COR-L47 (cell line): ENCODE data around the gene URB1.
"Not testable (repeated sequence)": the region's sequence is repeated elsewhere in the genome, so short reads cannot be mapped to it uniquely, and the experiment has no call there.

Source experiments
- DNase-seq: peaks from one replicate; lab custom pipeline; 2025; lab: John Stamatoyannopoulos, UW

URB1 gene

DNA sequence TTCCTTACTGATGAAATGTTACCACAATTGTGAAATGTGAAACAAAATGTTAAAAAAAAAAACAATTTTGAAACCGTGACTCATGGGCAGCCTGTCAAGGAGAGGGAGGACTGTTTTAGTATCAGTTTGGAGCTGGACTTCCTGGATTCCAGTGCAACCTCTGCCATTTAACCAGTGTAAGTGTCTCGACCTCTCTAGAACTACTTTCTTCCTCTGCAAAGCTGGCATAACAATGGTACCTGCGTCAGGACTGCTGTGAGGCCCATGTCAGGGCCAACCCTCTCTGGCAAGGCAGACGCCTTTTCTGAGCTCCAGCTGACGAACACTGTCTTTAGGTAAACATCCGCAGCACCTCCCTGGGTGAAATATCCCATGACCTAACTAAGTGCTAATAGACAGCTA, 20.9 kb downstream of the URB1 start:
- no peak for DNase-seq

- no peak for DNase-seq
These were observed 21.6 kb downstream of the URB1 start for GRCh38 chr21:32370998-32371766.

- DNase-seq = not testable (repeated sequence)
These were observed 23.9 kb downstream of the URB1 start for GRCh38 chr21:32368961-32369360.

DNA sequence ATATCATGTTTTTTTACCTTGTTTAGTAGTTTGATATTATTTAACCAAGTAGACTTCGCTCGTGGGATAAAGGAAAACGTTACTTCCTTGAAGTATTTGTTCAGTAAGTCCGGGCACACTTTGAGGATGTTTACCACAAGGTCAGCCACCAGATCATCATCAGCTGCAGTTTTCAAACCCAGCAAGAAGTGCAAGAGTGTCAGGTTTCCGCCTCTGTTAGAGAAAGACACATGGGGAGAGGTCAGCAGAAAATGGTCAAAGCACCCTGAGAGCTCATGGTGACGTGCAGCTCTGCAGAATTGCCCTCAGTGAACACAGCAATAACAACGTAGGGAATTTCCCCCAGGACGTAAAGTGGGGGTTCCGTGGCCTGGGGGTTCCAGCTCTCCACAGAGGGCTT, 24.4 kb downstream of the URB1 start:
- no peak for DNase-seq

GRCh38 chr21:32367158-32367557, 25.7 kb downstream of the URB1 start:
- DNase-seq = no peak

DNA sequence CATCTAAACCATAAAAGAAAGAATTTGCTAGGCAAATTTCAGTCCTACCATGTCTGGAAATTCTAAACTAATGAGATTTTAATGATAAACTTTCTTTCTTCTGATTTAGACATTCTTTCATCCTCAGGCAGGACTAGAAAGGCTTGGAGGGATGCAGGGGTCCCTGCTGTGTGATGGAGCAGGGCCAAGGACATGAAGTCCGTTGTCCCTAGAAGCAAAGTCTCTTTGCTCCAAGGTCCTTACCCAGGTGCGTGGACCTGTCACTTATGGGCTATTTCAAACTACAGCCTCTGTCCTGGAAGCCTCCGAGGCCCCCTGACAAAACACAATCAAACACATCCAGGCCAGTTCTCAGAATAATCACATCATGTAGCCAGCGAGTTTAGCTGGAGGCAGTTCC, 26.6 kb downstream of the URB1 start:
- DNase-seq = no peak

GRCh38 chr21:32364796-32365195, 28.0 kb downstream of the URB1 start:
- DNase-seq = no peak

DNA sequence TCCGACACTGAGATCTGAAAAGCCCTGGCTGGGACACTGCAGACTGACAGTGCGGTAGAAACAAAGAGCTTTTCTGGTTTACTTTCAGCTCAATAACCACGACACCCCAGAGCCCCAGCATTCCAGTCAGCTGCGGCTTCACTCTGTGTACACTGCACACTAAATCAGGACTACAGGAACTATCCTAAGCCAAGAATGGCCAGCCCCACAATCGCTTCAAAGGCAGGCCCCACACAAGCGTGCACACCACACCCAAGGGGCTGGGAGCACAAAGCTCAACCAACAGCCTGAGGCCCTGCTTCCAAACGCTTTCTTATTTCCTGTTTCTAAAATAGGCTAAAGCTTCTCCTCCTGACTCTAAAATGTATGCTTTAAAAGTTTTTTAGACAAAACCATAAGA, 28.4 kb downstream of the URB1 start:
- no peak for DNase-seq

GRCh38 chr21:32360401-32360975, 32.3 kb downstream of the URB1 start:
- DNase-seq = peak; percentile 8

DNA sequence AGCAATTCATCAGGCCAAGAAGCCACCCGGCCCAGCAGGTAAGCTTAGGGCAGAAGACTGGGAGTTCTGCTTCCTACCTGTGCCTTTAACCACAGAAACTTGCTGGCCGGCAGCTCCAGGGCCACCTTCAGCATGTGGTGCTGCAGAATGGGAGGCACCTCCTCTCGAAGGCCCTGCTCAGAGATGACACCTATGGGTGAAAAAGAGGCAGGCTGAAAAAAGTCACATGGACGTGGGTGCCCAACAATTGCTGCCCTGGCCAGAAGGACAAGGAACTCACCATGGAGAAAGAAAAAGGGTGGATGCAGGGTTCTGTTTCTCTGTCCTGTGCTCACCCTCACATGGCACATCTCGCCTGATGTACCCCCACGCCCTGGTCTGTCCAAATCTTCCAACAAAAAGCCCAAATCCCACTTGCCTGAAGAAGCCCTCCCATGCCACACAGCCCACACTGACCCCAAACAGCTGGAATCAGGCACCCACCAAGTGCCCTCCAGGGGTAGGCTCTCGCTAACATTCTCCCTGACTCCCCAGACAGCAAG, 33.0 kb downstream of the URB1 start:
- DNase-seq = no peak

GRCh38 chr21:32356874-32357395, 35.9 kb downstream of the URB1 start:
- no peak for DNase-seq

GRCh38 chr21:32353002-32353711, 39.7 kb downstream of the URB1 start:
- DNase-seq = no peak

- DNase-seq = no peak
These were observed 40.3 kb downstream of the URB1 start for GRCh38 chr21:32352526-32352925.

- DNase-seq = no peak
These were observed 41.4 kb downstream of the URB1 start for GRCh38 chr21:32351428-32351827.

- DNase-seq = no peak
These were observed 41.8 kb downstream of the URB1 start for GRCh38 chr21:32350981-32351380.

GRCh38 chr21:32350211-32350980, 42.4 kb downstream of the URB1 start:
- no peak for DNase-seq

- DNase-seq = peak; percentile 36
These were observed 43.4 kb downstream of the URB1 start for GRCh38 chr21:32349333-32349944.

DNA sequence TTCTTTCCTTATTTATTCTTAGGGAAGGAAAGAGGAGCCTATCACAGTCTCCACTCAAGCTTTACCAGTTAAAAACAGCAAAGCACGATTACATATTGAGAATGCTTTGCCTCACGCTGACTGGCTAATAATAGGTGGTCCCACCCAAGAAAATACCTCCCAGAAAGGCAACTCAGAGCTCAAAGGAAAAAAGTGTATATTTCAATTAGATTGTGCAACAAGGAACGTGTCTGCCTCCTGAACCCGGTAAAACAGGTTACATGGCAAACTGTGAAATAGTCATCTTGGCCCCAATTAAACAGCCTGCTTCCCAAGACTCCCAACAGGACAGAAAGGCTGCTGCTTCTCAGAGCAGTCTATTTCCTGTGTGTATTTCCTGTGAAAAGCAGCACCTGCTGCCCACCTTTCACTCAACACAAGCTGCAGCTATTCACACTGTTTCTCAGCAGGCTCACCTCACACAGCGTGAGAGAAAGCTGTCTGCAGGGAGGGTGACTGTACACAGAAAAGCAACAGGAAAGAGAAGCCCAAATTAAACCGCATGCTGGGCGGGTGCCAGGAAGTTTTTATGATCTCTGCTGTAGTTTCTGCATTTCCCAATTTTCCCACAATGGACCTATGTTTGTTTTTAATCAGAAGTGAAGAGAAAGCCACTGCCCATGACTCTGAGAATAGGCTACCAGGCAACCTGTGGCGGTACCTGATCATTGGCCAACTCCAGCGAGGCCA, 44.0 kb downstream of the URB1 start:
- peak; percentile 36 for DNase-seq

GRCh38 chr21:32347977-32348376, 44.8 kb downstream of the URB1 start:
- no peak for DNase-seq

- DNase-seq = no peak
These were observed 45.5 kb downstream of the URB1 start for GRCh38 chr21:32347351-32347750.

DNA sequence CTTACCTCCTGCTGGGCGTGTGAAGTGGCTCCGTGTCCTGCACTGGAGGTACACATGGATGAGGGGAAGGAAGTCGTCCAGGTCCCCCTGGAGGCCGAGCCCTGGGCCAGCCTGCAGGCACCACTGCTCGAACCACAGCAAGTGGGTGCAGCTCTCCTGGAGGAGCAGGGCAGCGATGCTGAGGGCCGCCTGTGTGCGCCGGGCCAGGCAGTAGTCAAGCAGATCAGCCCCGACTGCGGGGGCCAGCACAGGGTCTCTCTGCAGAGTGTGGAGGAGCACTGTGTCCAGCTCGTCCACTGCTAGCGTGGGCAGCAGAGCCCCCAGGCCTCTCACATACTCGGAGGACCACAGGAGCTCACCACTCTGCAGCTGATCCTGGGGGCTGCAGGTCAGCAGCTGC, 45.9 kb downstream of the URB1 start:
- no peak for DNase-seq
